Epithelial cell of esophagus (primary cell): ENCODE results near the gene CHD6.

ENCODE experiments used
- DNase-seq: peaks from one replicate; pipeline ENCODE4 v3.0.0; 2010; ENCODE audit warnings: low read depth
- H3K4me3 ChIP-seq: 2 replicates; pipeline ENCODE4 v1.5.1; 2011; ENCODE audit warnings: mild to moderate bottlenecking, low read length, control low read depth
- TF ChIP-seq, protein P1 (sequence below): IDR thresholded peaks from 2 replicates; pipeline ENCODE4 v1.5.1; 2011; ENCODE audit warnings: low read depth, mild to moderate bottlenecking, low read length, control low read depth, inconsistent platforms; ENCODE audit not compliant: insufficient read depth; ENCODE audit errors: missing control alignments

CHD6 gene

DNA sequence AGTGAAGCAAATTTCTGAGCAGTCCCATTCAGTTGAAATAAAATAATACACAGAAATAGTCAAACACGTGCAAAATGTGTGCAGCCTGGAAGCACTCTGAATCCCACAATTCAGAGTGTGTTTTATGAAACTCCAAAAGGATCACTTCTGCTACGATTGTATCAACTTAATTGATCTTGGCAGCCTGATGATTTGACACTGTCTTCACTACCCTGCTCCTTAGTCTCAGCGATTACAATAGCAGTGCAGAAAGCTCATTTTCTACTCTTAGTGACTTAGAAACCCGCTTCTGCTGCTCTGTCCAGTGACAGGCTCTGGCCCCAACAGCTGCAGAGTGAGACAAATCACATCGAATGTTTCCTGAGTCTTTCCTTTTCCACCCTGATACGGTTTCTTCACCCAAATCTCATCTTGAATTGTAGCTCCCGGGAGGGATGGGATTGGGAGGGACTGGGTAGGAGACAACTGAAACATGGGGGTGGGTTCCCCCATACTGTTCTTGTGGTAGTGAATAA lies 235.3 kb downstream of the CHD6 start:
- DNase-seq = no peak
- no peak overlapping the region for H3K4me3 ChIP-seq
- TF ChIP-seq, protein P1, sequence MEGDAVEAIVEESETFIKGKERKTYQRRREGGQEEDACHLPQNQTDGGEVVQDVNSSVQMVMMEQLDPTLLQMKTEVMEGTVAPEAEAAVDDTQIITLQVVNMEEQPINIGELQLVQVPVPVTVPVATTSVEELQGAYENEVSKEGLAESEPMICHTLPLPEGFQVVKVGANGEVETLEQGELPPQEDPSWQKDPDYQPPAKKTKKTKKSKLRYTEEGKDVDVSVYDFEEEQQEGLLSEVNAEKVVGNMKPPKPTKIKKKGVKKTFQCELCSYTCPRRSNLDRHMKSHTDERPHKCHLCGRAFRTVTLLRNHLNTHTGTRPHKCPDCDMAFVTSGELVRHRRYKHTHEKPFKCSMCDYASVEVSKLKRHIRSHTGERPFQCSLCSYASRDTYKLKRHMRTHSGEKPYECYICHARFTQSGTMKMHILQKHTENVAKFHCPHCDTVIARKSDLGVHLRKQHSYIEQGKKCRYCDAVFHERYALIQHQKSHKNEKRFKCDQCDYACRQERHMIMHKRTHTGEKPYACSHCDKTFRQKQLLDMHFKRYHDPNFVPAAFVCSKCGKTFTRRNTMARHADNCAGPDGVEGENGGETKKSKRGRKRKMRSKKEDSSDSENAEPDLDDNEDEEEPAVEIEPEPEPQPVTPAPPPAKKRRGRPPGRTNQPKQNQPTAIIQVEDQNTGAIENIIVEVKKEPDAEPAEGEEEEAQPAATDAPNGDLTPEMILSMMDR = no peak

DNA sequence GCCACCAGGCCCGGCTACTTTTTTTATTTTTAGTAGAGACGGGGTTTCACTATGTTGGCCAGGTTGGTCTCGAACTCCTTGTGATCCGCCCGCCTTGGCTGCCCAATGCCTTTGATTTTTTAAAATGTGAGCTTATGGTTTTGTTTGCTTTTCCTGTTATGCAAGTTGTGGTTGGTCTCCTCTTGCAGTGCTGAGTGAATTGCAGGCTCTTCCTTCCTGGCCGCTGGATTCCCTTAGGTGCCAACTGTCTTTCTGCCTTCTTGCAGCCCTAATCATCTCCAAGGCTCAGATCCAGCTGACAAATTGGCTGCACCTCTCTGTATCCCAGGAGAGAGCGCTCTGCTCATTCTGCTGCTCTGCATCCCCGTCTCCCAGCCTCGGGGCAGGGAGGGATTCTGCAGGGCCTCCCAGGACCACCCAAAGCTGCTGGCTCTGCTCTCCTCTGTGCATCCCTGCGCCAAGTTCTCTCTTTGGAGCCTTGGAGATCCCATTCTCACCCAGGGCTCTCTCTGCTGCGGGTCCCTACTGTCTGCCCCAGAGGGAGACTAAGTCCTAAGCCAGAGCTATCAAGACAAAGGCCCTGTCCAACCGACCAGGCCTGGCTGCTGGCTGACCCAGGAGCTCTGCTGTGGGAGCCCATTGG lies 237.5 kb downstream of the CHD6 start:
- peak; percentile 14 for DNase-seq
- TF ChIP-seq, protein P1 = no peak
- no peak overlapping the region for H3K4me3 ChIP-seq

DNA sequence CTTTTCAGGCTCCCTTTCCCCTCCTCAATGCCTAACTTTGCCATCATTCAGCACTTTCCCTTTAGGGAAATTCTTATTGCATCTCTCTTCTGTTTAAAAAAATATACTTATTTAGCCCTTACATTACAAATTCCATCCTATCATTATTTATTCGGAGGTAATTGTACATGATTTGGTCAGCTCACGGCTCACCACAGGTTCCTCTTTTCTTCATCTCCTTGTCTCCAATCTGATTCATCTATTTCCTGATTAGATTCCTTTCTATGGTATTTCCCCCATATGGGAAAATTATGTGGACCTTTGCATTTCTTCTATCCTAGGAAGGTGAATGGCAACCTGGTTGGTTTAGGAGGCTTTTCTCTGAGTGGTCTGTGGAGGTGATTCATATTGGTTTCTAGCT lies 238.6 kb downstream of the CHD6 start:
- no peak for DNase-seq
- H3K4me3 ChIP-seq = no peak overlapping the region
- TF ChIP-seq, protein P1 = no peak

DNA sequence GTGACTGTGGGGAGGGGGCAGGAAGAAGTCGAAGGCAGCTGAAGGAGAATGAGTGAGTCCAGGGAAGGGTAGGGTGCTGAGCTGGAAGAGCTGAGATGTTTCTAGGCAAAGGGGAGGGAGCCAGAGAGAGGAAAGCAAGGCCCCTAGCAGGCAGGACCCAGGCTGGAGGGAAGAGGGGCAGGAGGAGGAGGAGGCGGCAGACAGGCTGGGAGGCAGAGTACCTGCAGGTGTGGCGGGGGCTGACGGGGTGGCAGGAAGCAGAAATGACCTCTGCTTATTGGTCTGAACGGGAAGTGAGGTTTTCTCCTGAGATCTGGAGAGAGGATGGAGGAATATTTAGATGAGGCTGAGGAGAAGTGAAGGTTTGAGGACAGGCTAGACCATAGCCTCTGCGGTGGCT lies 240.9 kb downstream of the CHD6 start:
- TF ChIP-seq, protein P1 = no peak
- no peak overlapping the region for H3K4me3 ChIP-seq
- DNase-seq = no peak

DNA sequence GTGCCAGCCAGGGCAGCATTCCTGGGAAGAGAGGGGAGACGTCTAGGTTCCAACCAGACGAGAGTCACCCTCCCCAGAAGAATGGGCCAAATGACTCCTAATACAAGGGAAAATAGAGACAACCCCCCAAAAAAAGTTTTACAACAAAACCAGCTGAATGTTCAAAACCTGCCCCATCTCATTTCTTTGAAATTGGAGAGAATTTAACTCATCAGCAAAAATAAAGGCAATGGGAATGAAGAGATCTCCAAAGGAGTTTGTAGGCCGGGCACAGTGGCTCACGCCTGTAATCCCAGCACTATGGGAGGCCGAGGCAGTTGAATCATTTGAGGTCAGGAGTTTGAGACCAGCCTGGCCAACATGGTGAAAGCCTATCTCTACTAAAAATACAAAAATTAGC lies 241.8 kb downstream of the CHD6 start:
- H3K4me3 ChIP-seq = no peak overlapping the region
- TF ChIP-seq, protein P1 = no peak
- no peak for DNase-seq

DNA sequence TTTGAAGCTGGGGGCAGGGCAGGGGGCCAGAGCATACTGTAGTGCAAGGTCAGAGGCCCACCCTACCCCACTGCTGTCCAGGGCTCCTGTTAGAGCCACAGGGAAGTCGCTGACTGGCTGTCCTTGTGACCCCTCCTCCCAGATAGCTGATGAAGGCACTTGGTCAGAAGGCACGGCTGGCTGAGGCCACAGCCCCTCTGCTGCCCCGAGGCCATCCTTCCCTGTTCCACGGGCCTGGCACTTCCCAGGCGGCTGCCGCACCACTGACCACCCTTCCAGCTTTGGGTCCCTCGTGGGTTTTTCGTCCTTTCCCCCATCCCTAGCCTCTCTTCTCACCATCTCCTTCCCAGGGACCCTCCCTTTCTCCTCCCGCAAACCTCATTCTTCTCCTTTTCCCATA lies 242.3 kb downstream of the CHD6 start:
- TF ChIP-seq, protein P1 = no peak
- H3K4me3 ChIP-seq = no peak overlapping the region
- DNase-seq = no peak

DNA sequence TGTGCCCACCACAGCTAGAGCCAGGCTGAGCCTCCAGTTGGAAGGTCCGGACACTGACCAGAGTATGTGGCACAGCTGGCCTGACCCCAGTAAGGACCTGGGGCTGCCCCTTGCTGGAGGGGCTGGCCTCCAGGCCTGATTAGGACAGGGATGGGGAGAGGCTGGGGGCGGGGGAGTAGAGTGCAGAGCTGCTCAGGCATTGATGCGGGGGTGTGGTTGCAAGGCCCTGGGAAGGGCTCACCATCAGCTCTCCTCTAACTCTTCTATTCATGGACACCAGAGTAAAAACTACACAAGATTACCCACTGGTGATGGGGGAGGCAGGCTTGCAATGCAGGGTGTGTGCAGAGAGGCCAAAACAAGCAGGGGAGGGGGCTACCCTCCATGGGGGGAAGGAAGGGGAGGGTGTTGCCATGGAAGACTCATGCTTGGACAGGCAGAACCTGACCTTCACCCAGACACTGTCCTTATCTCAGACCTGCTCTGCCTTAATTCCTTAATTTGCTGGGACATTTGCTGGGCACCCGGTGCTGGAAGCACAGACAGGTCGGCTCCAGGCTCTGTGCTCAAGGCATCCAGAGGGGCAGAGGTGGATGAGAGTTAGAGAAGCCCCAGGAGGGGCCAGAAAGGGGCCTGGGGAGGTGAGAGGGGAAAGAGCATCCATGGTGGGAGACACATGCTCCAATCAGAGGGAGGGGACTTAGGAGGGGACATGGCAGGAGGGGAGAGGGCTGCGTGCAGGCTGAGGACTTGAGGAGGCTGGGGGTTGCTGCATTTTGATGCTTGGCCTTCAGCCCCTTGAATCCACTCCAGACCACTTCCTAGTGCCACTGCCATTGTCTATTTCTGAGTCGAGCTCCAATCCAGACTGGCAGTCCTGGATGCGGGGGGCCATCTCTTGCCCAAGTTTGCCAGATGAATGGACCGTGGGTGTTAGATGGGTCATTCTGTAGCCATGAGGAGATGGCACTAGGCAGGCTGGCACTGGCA lies 244.0 kb downstream of the CHD6 start:
- no peak overlapping the region for H3K4me3 ChIP-seq
- TF ChIP-seq, protein P1 = no peak
- DNase-seq = no peak
